Smooth muscle cell (in vitro differentiated cells): ENCODE results near the gene RPS14. TPM values are rescaled to one million over a fixed set of nuclear protein-coding genes. Genes with fewer than 3 reads are reported as not detected.

Experiments used
- DNase-seq: peaks from one replicate; lab custom pipeline; 2025; ENCODE audit not compliant: unreplicated experiment; lab: John Stamatoyannopoulos, UW
- H2AFZ ChIP-seq: fragments of 200-600 bp; sonication (generic); 2 replicates; pipeline ENCODE4 v1.6.0; 2016; ENCODE audit warnings: antibody characterized with exemption, low read depth, mild to moderate bottlenecking
- H3F3A ChIP-seq: fragments of 200-600 bp; sonication (generic); 2 replicates; pipeline ENCODE4 v1.6.0; 2017; ENCODE audit warnings: antibody characterized with exemption, low read depth
- H3K27ac ChIP-seq: fragments of 200-600 bp; sonication (generic); 2 replicates; pipeline ENCODE4 v1.5.1; 2016; ENCODE audit warnings: low read depth, mild to moderate bottlenecking
- H3K27me3 ChIP-seq: fragments of 200-600 bp; sonication (generic); 2 replicates; pipeline ENCODE4 v1.6.1; 2016; ENCODE audit warnings: low read depth, mild to moderate bottlenecking
- H3K36me3 ChIP-seq: fragments of 200-600 bp; sonication (generic); 2 replicates; pipeline ENCODE4 v1.5.1; 2016; ENCODE audit warnings: low read depth
- H3K4me1 ChIP-seq: fragments of 200-600 bp; sonication (generic); 2 replicates; pipeline ENCODE4 v1.5.1; 2016; ENCODE audit warnings: low read depth
- H3K4me2 ChIP-seq: fragments of 200-600 bp; sonication (generic); 2 replicates; pipeline ENCODE4 v1.6.0; 2016; ENCODE audit warnings: mild to moderate bottlenecking
- H3K4me3 ChIP-seq: fragments of 200-600 bp; sonication (generic); 2 replicates; pipeline ENCODE4 v1.5.1; 2016; ENCODE audit warnings: mild to moderate bottlenecking
- H3K79me2 ChIP-seq: fragments of 200-600 bp; sonication (generic); 2 replicates; pipeline ENCODE4 v1.6.0; 2016; ENCODE audit warnings: low read depth, mild to moderate bottlenecking
- H3K9ac ChIP-seq: fragments of 200-600 bp; sonication (generic); 2 replicates; pipeline ENCODE4 v1.6.0; 2016; ENCODE audit warnings: low read depth
- H3K9me3 ChIP-seq: fragments of 200-600 bp; sonication (generic); replicated peaks from 2 replicates; pipeline ENCODE4 v1.5.1; 2016; ENCODE audit warnings: low read depth
- H4K20me1 ChIP-seq: fragments of 200-600 bp; sonication (generic); 2 replicates; pipeline ENCODE4 v1.6.0; 2016; ENCODE audit warnings: low read depth
- CTCF ChIP-seq: fragments of 200-600 bp; sonication (generic); IDR thresholded peaks from 2 replicates; pipeline ENCODE4 v1.5.1; 2017; ENCODE audit warnings: borderline replicate concordance, mild to moderate bottlenecking, antibody characterized with exemption; ENCODE audit not compliant: insufficient read depth, poor library complexity, severe bottlenecking
- WGBS: methylation state at CpG from one replicate; pipeline ENCODE4 v1.1.7; 2016; ENCODE audit warnings: low lambda C conversion rate; 5-methylcytosine and 5-hydroxymethylcytosine counted together
- polyA plus RNA-seq: library from polyadenylated mRNA; unstranded; fragments of >200 nt; fragmentation: Nextera tagmentation; extraction: Ambion mirVana; gene quantifications from 2 replicates; pipeline ENCODE4 v1.2.1, GENCODE V29; 2016
- total RNA-seq: library from RNA; depleted of rRNA; stranded (reverse); fragments of >200 nt; gene quantifications from 2 replicates; pipeline ENCODE4 v1.2.3, GENCODE V29; 2014

Gene RPS14
- total and polyA plus RNA-seq, 2 experiments from 2014 or later = 1,004 to 2,349 TPM

- H3K27me3 ChIP-seq = no peaks in the 10 kb centered on the region
- H3K4me3 ChIP-seq = no peak overlapping the region
- DNase-seq = no peak
- peaks cover 18% of the 10 kb centered on the region for H3K36me3 ChIP-seq
- no peak overlapping the region for H3K9ac ChIP-seq
- no peak overlapping the region for H3K4me2 ChIP-seq
- no peaks in the 10 kb centered on the region for H3K9me3 ChIP-seq
- no peak for TF ChIP-seq CTCF
- H2AFZ ChIP-seq = no peak overlapping the region
- H4K20me1 ChIP-seq = peaks cover 46% of the 10 kb centered on the region
- WGBS = 63% methylated on average over 6 of the region's 6 CpGs
- H3K4me1 ChIP-seq = peaks cover under 1% of the 10 kb centered on the region
- H3F3A ChIP-seq = peaks cover 34% of the 10 kb centered on the region
- no peak overlapping the region for H3K27ac ChIP-seq
- H3K79me2 ChIP-seq = peaks cover 20% of the 10 kb centered on the region
Measured at GRCh38 chr5:150442699-150443080, 6.8 kb downstream of the RPS14 start.

DNA sequence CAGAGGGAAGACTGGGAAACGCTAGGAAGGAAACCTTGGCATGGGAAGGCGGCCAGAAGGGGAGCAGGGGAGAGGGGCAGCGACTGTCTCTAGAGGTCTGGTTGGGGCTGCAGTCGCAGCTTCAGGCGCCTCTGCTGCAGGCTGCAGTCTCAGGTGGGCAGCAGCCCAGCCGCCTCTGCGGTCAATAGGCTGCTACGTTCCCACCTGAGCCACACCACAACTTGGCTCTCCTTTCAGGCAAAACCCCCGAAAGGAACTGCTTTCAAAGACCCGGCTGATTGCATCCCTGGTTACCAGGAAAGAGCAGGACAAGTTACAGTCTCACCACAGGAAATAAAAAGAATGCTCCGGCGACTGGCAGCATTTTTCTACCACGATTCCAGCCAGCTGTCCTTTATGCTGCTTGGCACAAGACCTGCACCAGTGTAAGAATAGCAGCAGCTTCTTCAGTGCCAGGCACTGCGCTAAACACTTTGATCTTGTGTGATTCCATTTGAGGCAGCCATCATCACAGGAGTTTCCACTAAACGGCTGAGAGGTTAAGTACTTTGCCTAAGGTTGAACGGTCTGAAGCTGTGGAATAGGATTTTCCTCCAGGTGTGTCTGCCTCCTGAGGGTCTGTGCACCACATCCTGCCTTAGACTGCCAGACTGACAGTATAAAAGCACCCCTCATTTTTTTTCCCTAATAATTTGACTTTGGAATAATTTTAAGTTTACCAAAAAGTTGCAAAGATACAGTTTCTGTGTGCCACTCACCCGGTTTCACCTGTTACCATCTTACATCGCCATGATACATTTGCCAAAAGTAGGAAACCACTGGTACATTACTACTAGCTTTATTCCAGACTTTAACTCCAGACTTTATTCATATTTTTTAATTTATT, 7.5 kb downstream of the RPS14 start:
- peaks cover 13% of the 10 kb centered on the region for H3K79me2 ChIP-seq
- H3K27ac ChIP-seq = no peak overlapping the region
- H3F3A ChIP-seq = peaks cover 30% of the 10 kb centered on the region
- no peak overlapping the region for H3K4me2 ChIP-seq
- no peak overlapping the region for H3K4me3 ChIP-seq
- WGBS = 75% methylated on average over 18 of the region's 18 CpGs
- TF ChIP-seq CTCF = no peak
- peaks cover 39% of the 10 kb centered on the region for H4K20me1 ChIP-seq
- no peaks in the 10 kb centered on the region for H3K9me3 ChIP-seq
- no peak for DNase-seq
- no peaks in the 10 kb centered on the region for H3K4me1 ChIP-seq
- H3K9ac ChIP-seq = no peak overlapping the region
- H3K27me3 ChIP-seq = no peaks in the 10 kb centered on the region
- peaks cover 12% of the 10 kb centered on the region for H3K36me3 ChIP-seq
- no peak overlapping the region for H2AFZ ChIP-seq

GRCh38 chr5:150440948-150441812, 8.4 kb downstream of the RPS14 start:
- H3F3A ChIP-seq = peaks cover 24% of the 10 kb centered on the region
- no peaks in the 10 kb centered on the region for H3K4me1 ChIP-seq
- H2AFZ ChIP-seq = no peak overlapping the region
- no peak overlapping the region for H3K4me3 ChIP-seq
- peaks cover 5% of the 10 kb centered on the region for H3K79me2 ChIP-seq
- H3K4me2 ChIP-seq = no peak overlapping the region
- H3K27ac ChIP-seq = no peak overlapping the region
- H3K9me3 ChIP-seq = no peaks in the 10 kb centered on the region
- no peak for DNase-seq
- no peak overlapping the region for H3K9ac ChIP-seq
- TF ChIP-seq CTCF = no peak
- H4K20me1 ChIP-seq = peaks cover 31% of the 10 kb centered on the region
- peaks cover 5% of the 10 kb centered on the region for H3K36me3 ChIP-seq
- H3K27me3 ChIP-seq = no peaks in the 10 kb centered on the region
- WGBS = 88% methylated on average over 10 of the region's 12 CpGs
